Lung (tissue), 12 donors: ENCODE measurements around the gene TMEM30B. TPM values are rescaled to one million over a fixed set of nuclear protein-coding genes. Genes with fewer than 3 reads are reported as not detected.

Source experiments
- ATAC-seq: fragments of 200-7000 bp; cut with Tn5 transposase; one replicate; pipeline ENCODE4 v1.9.1; 2020; ENCODE audit warnings: moderate number of reproducible peaks; ENCODE audit not compliant: insufficient read depth, low FRiP score
- DNase-seq, 3 donors: peaks; one replicate each; pipeline ENCODE4 v3.0.0-alpha.2; 2013 to 2017
- H3K27ac ChIP-seq, 2 donors: one replicate each; pipeline ENCODE4 v1.5.1; 2013; ENCODE audit warnings: mild to moderate bottlenecking in 2 of 2, moderate library complexity in 2 of 2, control low read depth in 1 of 2, inconsistent platforms in 1 of 2, low read depth in 1 of 2, low read length in 1 of 2
- H3K27me3 ChIP-seq, 3 donors: one replicate each; pipeline ENCODE4 v1.5.1; 2013; ENCODE audit warnings: low read length in 2 of 3; ENCODE audit not compliant: control insufficient read depth in 3 of 3, insufficient read depth in 3 of 3
- H3K36me3 ChIP-seq, 4 donors: one replicate each; pipeline ENCODE4 v1.5.1; 2013; ENCODE audit warnings: low read length in 4 of 4, mild to moderate bottlenecking in 1 of 4, moderate library complexity in 1 of 4; ENCODE audit not compliant: control insufficient read depth in 4 of 4, insufficient read depth in 4 of 4
- H3K4me1 ChIP-seq, 5 donors: one replicate each; pipeline ENCODE4 v1.5.1; 2013; ENCODE audit warnings: low read length in 5 of 5, mild to moderate bottlenecking in 2 of 5, moderate library complexity in 1 of 5; ENCODE audit not compliant: control insufficient read depth in 5 of 5, insufficient read depth in 5 of 5
- H3K4me3 ChIP-seq: one replicate; pipeline ENCODE4 v1.5.1; 2013; ENCODE audit warnings: mild to moderate bottlenecking, control low read depth, moderate library complexity
- H3K9ac ChIP-seq, 2 donors: one replicate each; pipeline ENCODE4 v1.5.1; 2013; ENCODE audit warnings: low read length in 2 of 2, control low read depth in 1 of 2; ENCODE audit not compliant: insufficient read depth in 1 of 2
- H3K9me3 ChIP-seq, 4 donors: one replicate each; pipeline ENCODE4 v1.5.1; 2013; ENCODE audit warnings: low read length in 3 of 4, mild to moderate bottlenecking in 1 of 4, moderate library complexity in 1 of 4; ENCODE audit not compliant: control insufficient read depth in 4 of 4, insufficient read depth in 3 of 4
- WGBS, 2 donors: extraction: QIAGEN DNeasy Blood & Tissue Kit; methylation state at CpG; one replicate each; pipeline ENCODE4 v1.1.7; 2013; 5-methylcytosine and 5-hydroxymethylcytosine counted together
- polyA plus RNA-seq, 2 donors: library from polyadenylated mRNA; stranded (reverse); fragments of 200-250 nt; gene quantifications; one replicate each; pipeline ENCODE4 v1.2.1, GENCODE V29; 2013
- total RNA-seq, 2 donors: library from RNA; depleted of rRNA in 1 of 2; stranded (reverse); fragments of >200 nt in 1 of 2; gene quantifications; one replicate each; pipeline ENCODE4 v1.2.1, GENCODE V29; 2014 to 2021
- TF ChIP-seq, protein P1 (sequence below): IDR thresholded peaks from 2 replicates; pipeline ENCODE4 v1.5.1; 2012; ENCODE audit warnings: mild to moderate bottlenecking; ENCODE audit errors: control extremely low read depth, extremely low read depth
- donor health status: control.
- donor health status: control.
- donor health status: Bipolar disorder and iron deficiency.
- donor health status: healthy.
- donor health status: DM: yes; HTN: yes; CAD: no.

TMEM30B gene
- total and polyA plus RNA-seq, 4 donors: 14.4 to 24.3 (median 20.1) TPM

GRCh38 chr14:61229981-61230380 lies 51.2 kb downstream of the TMEM30B start:
- Histone ChIP-seq H3K4me1 (peaks cover 0 to 18% (median 3%) of the 10 kb centered on the region in 5 donors), H3K27ac (no peak overlapping the region), H3K36me3 (no peaks in the 10 kb centered on the region), H3K9ac (no peak overlapping the region), H3K27me3 (no peaks in the 10 kb centered on the region), H3K4me3 (no peak overlapping the region), H3K9me3 (peaks cover 0 to 1% (median 0%) of the 10 kb centered on the region in 4 donors)
- WGBS, 2 donors: 63 to 68% methylated on average over 4 of the region's 4 CpGs
- DNase-seq: peak in 1 of 3 donors; percentile 4
- no peak for ATAC-seq
- TF ChIP-seq, protein P1, sequence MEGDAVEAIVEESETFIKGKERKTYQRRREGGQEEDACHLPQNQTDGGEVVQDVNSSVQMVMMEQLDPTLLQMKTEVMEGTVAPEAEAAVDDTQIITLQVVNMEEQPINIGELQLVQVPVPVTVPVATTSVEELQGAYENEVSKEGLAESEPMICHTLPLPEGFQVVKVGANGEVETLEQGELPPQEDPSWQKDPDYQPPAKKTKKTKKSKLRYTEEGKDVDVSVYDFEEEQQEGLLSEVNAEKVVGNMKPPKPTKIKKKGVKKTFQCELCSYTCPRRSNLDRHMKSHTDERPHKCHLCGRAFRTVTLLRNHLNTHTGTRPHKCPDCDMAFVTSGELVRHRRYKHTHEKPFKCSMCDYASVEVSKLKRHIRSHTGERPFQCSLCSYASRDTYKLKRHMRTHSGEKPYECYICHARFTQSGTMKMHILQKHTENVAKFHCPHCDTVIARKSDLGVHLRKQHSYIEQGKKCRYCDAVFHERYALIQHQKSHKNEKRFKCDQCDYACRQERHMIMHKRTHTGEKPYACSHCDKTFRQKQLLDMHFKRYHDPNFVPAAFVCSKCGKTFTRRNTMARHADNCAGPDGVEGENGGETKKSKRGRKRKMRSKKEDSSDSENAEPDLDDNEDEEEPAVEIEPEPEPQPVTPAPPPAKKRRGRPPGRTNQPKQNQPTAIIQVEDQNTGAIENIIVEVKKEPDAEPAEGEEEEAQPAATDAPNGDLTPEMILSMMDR: no peak

- H3K4me3 ChIP-seq: no peak overlapping the region
- H3K9me3 ChIP-seq: peaks cover 0 to 1% (median 0%) of the 10 kb centered on the region in 4 donors
- DNase-seq (peak in 2 of 3 donors; percentile 40 to 52), ATAC-seq (no peak)
- no peak overlapping the region for H3K9ac ChIP-seq
- TF ChIP-seq, protein P1: no peak
- H3K27me3 ChIP-seq: no peaks in the 10 kb centered on the region
- 58 to 78% methylated on average over 6 of the region's 6 CpGs for WGBS, 2 donors
- H3K36me3 ChIP-seq: no peaks in the 10 kb centered on the region
- H3K27ac ChIP-seq: no peak overlapping the region
- H3K4me1 ChIP-seq: peaks cover 0 to 18% (median 3%) of the 10 kb centered on the region in 5 donors
Measured at GRCh38 chr14:61229475-61229888, 51.7 kb downstream of the TMEM30B start.

DNA sequence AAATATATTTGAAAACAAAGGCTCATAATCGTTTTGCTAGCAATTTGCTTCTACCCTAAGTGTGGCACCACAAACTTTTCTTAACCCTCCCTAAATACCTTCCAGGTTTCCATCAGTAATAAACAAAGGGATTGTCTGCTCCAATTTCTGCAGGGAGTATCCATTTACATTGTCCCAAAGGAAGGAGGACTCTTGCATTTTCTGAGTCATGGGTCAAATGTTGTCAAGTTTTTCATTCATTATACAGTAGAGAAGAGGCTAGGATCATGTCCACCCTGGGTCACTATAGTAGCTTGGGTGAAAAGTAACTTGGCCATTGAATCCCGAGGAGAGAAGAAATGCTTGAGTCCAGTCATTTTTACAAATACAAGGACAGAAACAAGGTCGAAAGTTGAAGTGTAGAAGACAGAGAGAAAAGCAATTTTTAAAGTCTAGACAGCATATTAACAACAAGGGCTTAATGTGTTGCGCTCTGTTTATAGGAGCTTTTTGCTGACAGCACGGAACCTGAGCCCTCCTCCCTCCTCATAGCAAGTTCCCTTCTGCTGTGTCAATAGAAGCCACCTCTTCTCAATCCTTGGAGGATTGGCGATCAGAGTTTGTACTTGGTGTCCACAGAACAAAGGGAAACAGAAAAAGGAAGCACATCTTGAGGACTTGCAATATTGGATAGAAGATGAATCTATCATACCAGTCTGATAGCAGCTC lies 53.1 kb downstream of the TMEM30B start:
- ATAC-seq (no peak), DNase-seq (no peak)
- H3K27me3 ChIP-seq: no peaks in the 10 kb centered on the region
- no peak overlapping the region for H3K27ac ChIP-seq
- peaks cover 0 to 18% (median 3%) of the 10 kb centered on the region in 5 donors for H3K4me1 ChIP-seq
- peaks cover 0 to 1% (median 0%) of the 10 kb centered on the region in 4 donors for H3K9me3 ChIP-seq
- TF ChIP-seq, protein P1: no peak
- no peak overlapping the region for H3K9ac ChIP-seq
- no peaks in the 10 kb centered on the region for H3K36me3 ChIP-seq
- WGBS, 2 donors: 81 to 83% methylated on average over 6 of the region's 6 CpGs
- H3K4me3 ChIP-seq: no peak overlapping the region

Other genes starting within 250 kb of the TMEM30B start
- gene PRKCH, start 40.2 kb upstream of the TMEM30B start, total RNA-seq: 100 to 1,000 TPM in 1 of 2 donors, 10 to 100 TPM in 1; 67.9 to 126 TPM
- gene PRKCH, start 40.2 kb upstream of the TMEM30B start, polyA plus RNA-seq: 10 to 100 TPM; 12.9 to 34.9 TPM